PFSK-1 (cell line): ENCODE results near the gene TM4SF4.

ENCODE experiments used
- FOXP2 ChIP-seq: optimal IDR thresholded peaks from 2 replicates; pipeline ENCODE3; 2011; ENCODE audit warnings: borderline replicate concordance, control low read depth, inconsistent platforms; ENCODE audit not compliant: insufficient read depth; ENCODE audit errors: extremely low read length, extremely low read depth
- POLR2AphosphoS5 ChIP-seq: IDR thresholded peaks from 2 replicates; pipeline ENCODE4 v1.6.1; 2012; ENCODE audit warnings: low read depth, mild to moderate bottlenecking, control low read depth, low read length, moderate library complexity
- SIN3A ChIP-seq: IDR thresholded peaks from 2 replicates; pipeline ENCODE4 v1.6.1; 2012; ENCODE audit warnings: mild to moderate bottlenecking, low read length, moderate library complexity, borderline replicate concordance; ENCODE audit not compliant: insufficient read depth
- TAF1 ChIP-seq: IDR thresholded peaks from 2 replicates; pipeline ENCODE4 v1.6.1; 2012; ENCODE audit warnings: low read length, control low read depth, borderline replicate concordance; ENCODE audit not compliant: insufficient read depth
- TF ChIP-seq, protein P1 (sequence below), 2 experiments: IDR thresholded peaks; 2 replicates each; pipeline versions ENCODE4 v1.6.1 to v1.8.0; 2011 to 2012; ENCODE audit warnings: low read depth in 2 of 2, low read length in 2 of 2, control low read depth in 1 of 2, inconsistent platforms in 1 of 2, mild to moderate bottlenecking in 1 of 2, moderate library complexity in 1 of 2; ENCODE audit not compliant: insufficient read depth in 1 of 2

TM4SF4 gene

DNA sequence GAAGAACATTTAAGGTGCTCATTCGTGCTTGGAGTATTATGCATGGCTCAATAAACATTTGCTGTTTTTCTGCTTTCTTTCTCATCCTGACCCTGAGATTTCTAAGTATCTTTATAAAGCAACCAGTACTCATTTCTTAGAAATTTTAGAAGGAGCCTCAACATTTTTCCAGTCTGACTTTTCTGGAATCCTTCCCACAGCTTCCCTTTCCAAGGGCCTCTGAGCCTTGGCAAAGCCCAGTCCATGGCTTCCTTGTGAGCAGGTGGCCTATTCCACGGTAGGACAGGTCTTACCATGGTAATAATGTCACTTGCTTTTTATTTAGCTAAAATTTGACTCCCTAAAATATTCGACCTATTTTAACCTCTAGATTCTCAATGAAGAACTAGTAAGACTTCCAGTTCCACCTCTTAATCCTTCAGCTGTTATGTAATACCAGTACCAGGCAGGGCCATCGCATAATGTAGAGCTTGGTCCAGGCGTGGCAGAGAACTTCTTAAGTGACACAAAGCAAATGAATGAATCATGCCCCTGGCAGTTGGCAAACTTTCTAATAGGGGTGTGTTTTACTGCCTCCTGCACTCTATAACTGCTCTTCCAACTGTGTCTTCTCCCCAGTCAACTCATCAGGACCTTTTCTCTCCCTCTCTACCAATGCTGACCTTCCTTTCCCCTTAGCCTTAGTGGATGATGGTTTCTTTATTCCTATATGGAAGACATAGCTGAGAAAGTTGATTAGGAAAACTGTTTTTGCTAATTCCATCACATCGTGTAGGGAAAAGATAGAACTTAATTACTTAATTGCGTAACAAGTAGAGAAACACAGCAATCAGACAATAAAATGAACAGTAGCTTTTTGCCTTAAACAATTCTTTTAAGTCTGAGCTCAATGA, 894 bp upstream of the TM4SF4 start:
- TF ChIP-seq POLR2AphosphoS5 (no peak), SIN3A (no peak), TAF1 (no peak), FOXP2 (no peak)
- TF ChIP-seq, protein P1, sequence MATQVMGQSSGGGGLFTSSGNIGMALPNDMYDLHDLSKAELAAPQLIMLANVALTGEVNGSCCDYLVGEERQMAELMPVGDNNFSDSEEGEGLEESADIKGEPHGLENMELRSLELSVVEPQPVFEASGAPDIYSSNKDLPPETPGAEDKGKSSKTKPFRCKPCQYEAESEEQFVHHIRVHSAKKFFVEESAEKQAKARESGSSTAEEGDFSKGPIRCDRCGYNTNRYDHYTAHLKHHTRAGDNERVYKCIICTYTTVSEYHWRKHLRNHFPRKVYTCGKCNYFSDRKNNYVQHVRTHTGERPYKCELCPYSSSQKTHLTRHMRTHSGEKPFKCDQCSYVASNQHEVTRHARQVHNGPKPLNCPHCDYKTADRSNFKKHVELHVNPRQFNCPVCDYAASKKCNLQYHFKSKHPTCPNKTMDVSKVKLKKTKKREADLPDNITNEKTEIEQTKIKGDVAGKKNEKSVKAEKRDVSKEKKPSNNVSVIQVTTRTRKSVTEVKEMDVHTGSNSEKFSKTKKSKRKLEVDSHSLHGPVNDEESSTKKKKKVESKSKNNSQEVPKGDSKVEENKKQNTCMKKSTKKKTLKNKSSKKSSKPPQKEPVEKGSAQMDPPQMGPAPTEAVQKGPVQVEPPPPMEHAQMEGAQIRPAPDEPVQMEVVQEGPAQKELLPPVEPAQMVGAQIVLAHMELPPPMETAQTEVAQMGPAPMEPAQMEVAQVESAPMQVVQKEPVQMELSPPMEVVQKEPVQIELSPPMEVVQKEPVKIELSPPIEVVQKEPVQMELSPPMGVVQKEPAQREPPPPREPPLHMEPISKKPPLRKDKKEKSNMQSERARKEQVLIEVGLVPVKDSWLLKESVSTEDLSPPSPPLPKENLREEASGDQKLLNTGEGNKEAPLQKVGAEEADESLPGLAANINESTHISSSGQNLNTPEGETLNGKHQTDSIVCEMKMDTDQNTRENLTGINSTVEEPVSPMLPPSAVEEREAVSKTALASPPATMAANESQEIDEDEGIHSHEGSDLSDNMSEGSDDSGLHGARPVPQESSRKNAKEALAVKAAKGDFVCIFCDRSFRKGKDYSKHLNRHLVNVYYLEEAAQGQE (IDR thresholded peaks at IDR 0.05; ENCODE audit: insufficient read depth in 1 of 2, low read depth in 2 of 2, low read length in 2 of 2), result no peak

DNA sequence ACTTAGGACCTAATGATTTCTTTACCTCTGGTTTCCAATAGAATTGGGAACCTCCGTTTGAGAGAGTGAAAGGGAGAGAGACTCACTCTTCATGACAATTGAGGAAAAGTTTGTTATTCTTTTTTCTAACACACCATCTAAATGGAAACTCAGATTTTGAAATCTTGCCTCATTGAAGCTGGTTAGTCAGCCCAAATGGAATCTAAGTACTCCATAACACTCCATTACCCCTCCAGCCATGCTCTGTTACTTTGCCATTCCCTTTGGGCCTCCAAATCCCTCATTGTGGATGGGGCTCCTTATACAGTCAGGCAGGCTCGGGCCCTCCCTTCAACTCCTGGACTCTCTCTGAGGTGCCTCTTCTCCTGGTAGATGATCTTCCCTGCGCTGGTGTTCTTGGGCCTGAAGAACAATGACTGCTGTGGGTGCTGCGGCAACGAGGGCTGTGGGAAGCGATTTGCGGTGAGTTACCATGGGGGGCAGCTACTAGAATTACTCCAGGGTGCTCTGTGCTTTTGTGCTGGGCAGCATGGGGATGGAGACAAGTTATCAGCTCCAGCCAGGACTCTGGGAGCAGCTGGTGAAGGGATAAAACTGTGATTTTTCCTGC, 1.1 kb downstream of the TM4SF4 start:
- no peak for TF ChIP-seq SIN3A
- TF ChIP-seq POLR2AphosphoS5, result no peak
- TF ChIP-seq TAF1, result no peak
- TF ChIP-seq, protein P1 (IDR thresholded peaks at IDR 0.05; ENCODE audit: insufficient read depth in 1 of 2, low read depth in 2 of 2, low read length in 2 of 2), result no peak
- no peak for TF ChIP-seq FOXP2

DNA sequence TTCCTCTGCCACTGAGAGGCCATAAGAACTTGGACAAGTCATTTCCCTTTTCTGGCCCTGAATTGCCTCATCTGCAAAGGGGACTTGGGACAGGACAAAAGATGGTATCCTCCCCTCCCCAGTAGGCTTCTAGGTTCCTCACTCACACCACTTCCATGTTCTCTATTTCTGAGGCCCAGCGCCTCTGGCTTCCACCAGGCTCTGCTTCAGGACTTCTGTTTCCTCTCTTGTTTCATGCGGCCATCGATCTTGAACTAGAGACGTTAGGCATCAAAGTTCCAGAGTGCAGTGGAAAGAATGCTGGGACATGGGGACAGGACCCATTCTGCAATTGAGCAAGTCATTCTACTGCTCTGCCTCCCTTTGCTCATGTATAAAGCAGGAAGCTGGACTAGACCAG, 1.7 kb downstream of the TM4SF4 start:
- TF ChIP-seq TAF1, result no peak
- TF ChIP-seq FOXP2, result no peak
- TF ChIP-seq, protein P1 (IDR thresholded peaks at IDR 0.05; ENCODE audit: insufficient read depth in 1 of 2, low read depth in 2 of 2, low read length in 2 of 2), result no peak
- no peak for TF ChIP-seq POLR2AphosphoS5
- TF ChIP-seq SIN3A, result no peak

DNA sequence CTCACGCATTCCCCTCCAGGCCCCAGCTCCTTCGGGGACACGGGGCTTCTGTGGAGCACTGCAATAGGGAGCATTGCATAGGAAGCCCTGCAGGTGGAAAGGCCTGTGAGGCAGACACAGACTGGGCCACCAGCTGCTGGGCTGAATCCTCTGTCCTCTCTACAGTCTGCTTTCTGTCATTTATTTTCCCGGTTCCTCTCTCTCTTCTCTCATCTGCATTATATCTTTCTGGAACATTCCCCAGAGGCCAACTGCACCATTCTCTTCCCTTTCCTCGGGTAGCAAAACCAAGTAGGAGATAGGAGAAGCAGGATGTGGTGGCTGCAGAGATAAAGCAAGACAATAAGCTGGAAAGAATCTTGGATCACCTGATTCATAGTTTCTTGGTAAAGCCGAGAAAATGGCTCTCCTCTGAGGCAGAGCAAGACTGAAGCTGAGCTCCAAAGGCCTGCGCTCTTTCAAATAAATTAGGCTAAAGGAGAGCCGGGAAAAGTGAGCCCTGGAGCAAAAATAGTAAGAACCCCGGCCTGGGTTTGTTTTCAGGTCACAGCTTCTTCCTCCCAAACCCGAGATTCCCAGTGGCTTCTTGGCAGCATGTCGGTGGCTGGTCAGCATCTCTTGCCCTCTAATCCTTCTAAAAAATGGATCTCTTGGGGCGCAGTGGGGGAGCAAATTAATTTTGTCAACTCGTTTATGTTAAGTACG, 5.3 kb downstream of the TM4SF4 start:
- no peak for TF ChIP-seq FOXP2
- TF ChIP-seq POLR2AphosphoS5, result no peak
- TF ChIP-seq SIN3A, result no peak
- no peak for TF ChIP-seq TAF1
- TF ChIP-seq, protein P1 (IDR thresholded peaks at IDR 0.05; ENCODE audit: insufficient read depth in 1 of 2, low read depth in 2 of 2, low read length in 2 of 2), result no peak
